Panc1 (cell line): ENCODE data around the gene GPRC5D.

Source experiments
- POLR2AphosphoS5 ChIP-seq: IDR thresholded peaks from 2 replicates; pipeline ENCODE4 v1.6.1; 2012; ENCODE audit warnings: mild to moderate bottlenecking, low read depth, low read length, moderate library complexity
- SIN3A ChIP-seq: IDR thresholded peaks from 2 replicates; pipeline ENCODE4 v1.6.1; 2012; ENCODE audit warnings: low read depth, mild to moderate bottlenecking, low read length, moderate library complexity, borderline replicate concordance; ENCODE audit not compliant: insufficient read depth
- TF ChIP-seq, protein P1 (sequence below): fragments of 450-650 bp; IDR thresholded peaks from 2 replicates; pipeline ENCODE4 v1.5.1; 2017; ENCODE audit warnings: mild to moderate bottlenecking

DNA sequence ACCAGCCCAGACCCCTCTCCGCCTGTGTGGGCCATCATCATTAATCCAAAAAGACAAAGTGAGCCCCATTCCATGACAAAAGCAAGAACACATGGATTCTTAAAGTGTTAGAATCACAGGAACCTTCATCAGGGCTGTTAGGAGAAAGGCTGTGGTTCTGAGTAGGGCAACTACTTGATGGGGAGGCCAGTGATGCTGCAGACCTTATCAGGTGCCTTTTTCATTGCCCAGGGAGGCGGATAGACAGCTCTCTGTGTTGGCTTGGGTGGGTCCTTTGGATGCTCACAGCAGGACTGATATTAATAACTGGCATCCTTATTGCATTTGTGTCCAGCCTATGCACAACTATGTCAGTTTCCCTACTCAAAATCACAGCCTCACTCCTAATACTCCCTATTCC, 45.8 kb upstream of the GPRC5D start:
- TF ChIP-seq SIN3A: no peak
- TF ChIP-seq POLR2AphosphoS5: no peak
- TF ChIP-seq, protein P1, sequence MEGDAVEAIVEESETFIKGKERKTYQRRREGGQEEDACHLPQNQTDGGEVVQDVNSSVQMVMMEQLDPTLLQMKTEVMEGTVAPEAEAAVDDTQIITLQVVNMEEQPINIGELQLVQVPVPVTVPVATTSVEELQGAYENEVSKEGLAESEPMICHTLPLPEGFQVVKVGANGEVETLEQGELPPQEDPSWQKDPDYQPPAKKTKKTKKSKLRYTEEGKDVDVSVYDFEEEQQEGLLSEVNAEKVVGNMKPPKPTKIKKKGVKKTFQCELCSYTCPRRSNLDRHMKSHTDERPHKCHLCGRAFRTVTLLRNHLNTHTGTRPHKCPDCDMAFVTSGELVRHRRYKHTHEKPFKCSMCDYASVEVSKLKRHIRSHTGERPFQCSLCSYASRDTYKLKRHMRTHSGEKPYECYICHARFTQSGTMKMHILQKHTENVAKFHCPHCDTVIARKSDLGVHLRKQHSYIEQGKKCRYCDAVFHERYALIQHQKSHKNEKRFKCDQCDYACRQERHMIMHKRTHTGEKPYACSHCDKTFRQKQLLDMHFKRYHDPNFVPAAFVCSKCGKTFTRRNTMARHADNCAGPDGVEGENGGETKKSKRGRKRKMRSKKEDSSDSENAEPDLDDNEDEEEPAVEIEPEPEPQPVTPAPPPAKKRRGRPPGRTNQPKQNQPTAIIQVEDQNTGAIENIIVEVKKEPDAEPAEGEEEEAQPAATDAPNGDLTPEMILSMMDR: no peak
